H1 (cell line): ENCODE data around the gene SPECC1. TPM values are rescaled to one million over a fixed set of nuclear protein-coding genes. Genes with fewer than 3 reads are reported as not detected.

ENCODE experiments used
- CTCF ChIA-PET: fragments of 300-600 bp; sonication (Branson Sonifier 250); formaldehyde crosslinking; loops from one replicate; lab custom pipeline; 2021; ENCODE audit not compliant: partially characterized antibody; lab: Charles Lee
- POLR2A ChIA-PET: fragments of 300-600 bp; sonication (Branson Sonifier 250); formaldehyde crosslinking; loops from one replicate; lab custom pipeline; 2021; ENCODE audit warnings: inconsistent platforms; ENCODE audit not compliant: partially characterized antibody; lab: Charles Lee
- DNase-seq, 2 experiments: peaks; one replicate each; pipeline versions ENCODE4 v3.0.0 to v3.0.0-alpha.2; 2010 to 2022; ENCODE audit warnings: low spot score in 2 of 2, low read depth in 1 of 2, mixed read lengths in 1 of 2
- FAIRE-seq: peaks from 2 replicates; lab custom pipeline; 2011; peaks lifted over from hg19 to GRCh38; lab: Jason Lieb, UNC
- H2AFZ ChIP-seq: 2 replicates; pipeline ENCODE4 v1.8.1; 2012; ENCODE audit warnings: low read length, inconsistent platforms
- H2AK5ac ChIP-seq: 2 replicates; pipeline ENCODE4 v1.6.1; 2013; ENCODE audit warnings: low read depth, low read length
- H2BK120ac ChIP-seq: replicated peaks from 2 replicates; pipeline ENCODE3; 2013; ENCODE audit warnings: low read depth, low read length, inconsistent platforms
- H2BK12ac ChIP-seq: 2 replicates; pipeline ENCODE4 v1.6.1; 2013; ENCODE audit warnings: low read depth, low read length
- H2BK15ac ChIP-seq: 2 replicates; pipeline ENCODE4 v1.6.1; 2013; ENCODE audit warnings: low read length
- H2BK20ac ChIP-seq: 2 replicates; pipeline ENCODE4 v1.6.1; 2013; ENCODE audit warnings: low read length
- H2BK5ac ChIP-seq: 2 replicates; pipeline ENCODE4 v1.6.1; 2013; ENCODE audit warnings: low read depth, low read length
- H3K14ac ChIP-seq: 2 replicates; pipeline ENCODE4 v1.6.1; 2013; ENCODE audit warnings: inconsistent platforms; ENCODE audit not compliant: insufficient read length
- H3K18ac ChIP-seq: 2 replicates; pipeline ENCODE4 v1.6.1; 2013; ENCODE audit warnings: low read length; ENCODE audit errors: extremely low read depth
- H3K23ac ChIP-seq: 2 replicates; pipeline ENCODE4 v1.6.1; 2013; ENCODE audit warnings: inconsistent platforms; ENCODE audit not compliant: insufficient read length
- H3K23me2 ChIP-seq: 2 replicates; pipeline ENCODE4 v1.6.1; 2013; ENCODE audit warnings: low read depth, low read length
- H3K27ac ChIP-seq: 2 replicates; pipeline ENCODE4 v1.6.1; 2011; ENCODE audit warnings: low read depth, low read length, inconsistent platforms
- H3K27me3 ChIP-seq, 4 experiments: replicated peaks in 1 of 4; 1 replicate in 1 of 4; 2 replicates in 3 of 4; pipeline versions ENCODE4 v1.6.1 to v1.8.1; 2011 to 2013; ENCODE audit warnings: low read length in 3 of 4, mild to moderate bottlenecking in 3 of 4, inconsistent platforms in 2 of 4, mixed read lengths in 2 of 4, moderate library complexity in 1 of 4; ENCODE audit not compliant: control insufficient read depth in 3 of 4, insufficient read depth in 3 of 4; ENCODE audit errors: extremely low read depth in 1 of 4
- H3K36me3 ChIP-seq, 4 experiments: 2 replicates each; pipeline versions ENCODE4 v1.6.1 to v1.8.1; 2011 to 2013; ENCODE audit warnings: mild to moderate bottlenecking in 4 of 4, low read length in 3 of 4, moderate library complexity in 2 of 4, control low read depth in 1 of 4, inconsistent platforms in 1 of 4; ENCODE audit not compliant: insufficient read depth in 4 of 4, control insufficient read depth in 2 of 4
- H3K4ac ChIP-seq: replicated peaks from 2 replicates; pipeline ENCODE3; 2013; ENCODE audit warnings: low read length, low read depth, mixed read lengths, inconsistent platforms; ENCODE audit not compliant: insufficient read length
- H3K4me1 ChIP-seq, 4 experiments: replicated peaks in 1 of 4; 1 replicate in 1 of 4; 2 replicates in 3 of 4; pipeline versions ENCODE4 v1.6.1 to v1.8.1; 2011 to 2013; ENCODE audit warnings: low read length in 3 of 4, inconsistent platforms in 2 of 4, mixed read lengths in 1 of 4; ENCODE audit not compliant: insufficient read depth in 4 of 4, control insufficient read depth in 3 of 4
- H3K4me2 ChIP-seq, 2 experiments: 2 replicates each; pipeline versions ENCODE4 v1.6.1 to v1.8.1; 2011 to 2013; ENCODE audit warnings: low read depth in 2 of 2, low read length in 2 of 2, control low read depth in 1 of 2, inconsistent platforms in 1 of 2, mild to moderate bottlenecking in 1 of 2; ENCODE audit not compliant: insufficient read depth in 1 of 2
- H3K4me3 ChIP-seq, 4 experiments: fragments of 200-600, 300-600 bp in 1 of 4; sonication (generic), shearing (Covaris generic), sonication (Bioruptor Twin) in 1 of 4; 2 replicates each; pipeline versions ENCODE4 v1.5.1 to v1.8.1; 2011 to 2016; ENCODE audit warnings: low read length in 4 of 4, low read depth in 3 of 4, control low read depth in 2 of 4, inconsistent platforms in 2 of 4, mild to moderate bottlenecking in 2 of 4, mixed read lengths in 1 of 4, moderate library complexity in 1 of 4; ENCODE audit not compliant: insufficient read depth in 2 of 4; ENCODE audit errors: extremely low read depth in 1 of 4
- H3K56ac ChIP-seq: replicated peaks from 2 replicates; pipeline ENCODE3; 2013; ENCODE audit warnings: low read depth, mild to moderate bottlenecking, mixed read lengths, low read length, inconsistent platforms; ENCODE audit not compliant: insufficient read length
- H3K79me1 ChIP-seq: 2 replicates; pipeline ENCODE4 v1.6.1; 2013; ENCODE audit warnings: low read depth, low read length, control low read depth
- H3K79me2 ChIP-seq, 2 experiments: 2 replicates each; pipeline versions ENCODE4 v1.6.1 to v1.8.1; 2012 to 2013; ENCODE audit warnings: low read length in 2 of 2, mild to moderate bottlenecking in 2 of 2, inconsistent platforms in 1 of 2; ENCODE audit not compliant: insufficient read depth in 2 of 2, control insufficient read depth in 1 of 2
- H3K9ac ChIP-seq, 4 experiments: replicated peaks in 1 of 4; 1 replicate in 1 of 4; 2 replicates in 3 of 4; pipeline versions ENCODE4 v1.6.1 to v1.8.1; 2011 to 2013; ENCODE audit warnings: low read depth in 3 of 4, low read length in 3 of 4, control low read depth in 2 of 4, mild to moderate bottlenecking in 2 of 4, moderate library complexity in 2 of 4, inconsistent platforms in 1 of 4; ENCODE audit errors: extremely low read depth in 1 of 4
- H3K9me3 ChIP-seq, 2 experiments: 2 replicates each; pipeline versions ENCODE4 v1.6.1 to v1.8.1; 2012 to 2013; ENCODE audit warnings: mild to moderate bottlenecking in 2 of 2, moderate library complexity in 2 of 2, control low read depth in 1 of 2, inconsistent platforms in 1 of 2, low read depth in 1 of 2, low read length in 1 of 2, mixed read lengths in 1 of 2; ENCODE audit not compliant: insufficient read depth in 2 of 2
- H4K20me1 ChIP-seq, 2 experiments: replicated peaks in 1 of 2; 2 replicates each; pipeline versions ENCODE3 to v1.8.1; 2011 to 2013; ENCODE audit warnings: inconsistent platforms in 2 of 2, low read length in 2 of 2, mild to moderate bottlenecking in 1 of 2; ENCODE audit not compliant: insufficient read depth in 2 of 2, control insufficient read depth in 1 of 2
- H4K5ac ChIP-seq: 2 replicates; pipeline ENCODE4 v1.6.1; 2013; ENCODE audit warnings: low read length, low read depth, mixed read lengths, inconsistent platforms; ENCODE audit not compliant: insufficient read length
- H4K8ac ChIP-seq: 2 replicates; pipeline ENCODE4 v1.8.0; 2013; ENCODE audit warnings: mild to moderate bottlenecking, moderate library complexity, low read length, inconsistent platforms; ENCODE audit not compliant: insufficient read depth; ENCODE audit errors: extremely low read depth
- H4K91ac ChIP-seq: replicated peaks from 2 replicates; pipeline ENCODE3; 2013; ENCODE audit warnings: low read length, mixed read lengths, inconsistent platforms; ENCODE audit not compliant: insufficient read length
- CBX5 ChIP-seq: fragments of 300-800, 300-1000 bp; sonication (generic); IDR thresholded peaks from 2 replicates; pipeline ENCODE4 v1.7.1; 2016; ENCODE audit warnings: antibody characterized with exemption, low read length, low read depth
- KDM5A ChIP-seq: fragments of 200-600 bp; IDR thresholded peaks from 2 replicates; pipeline ENCODE4 v1.7.1; 2012; ENCODE audit warnings: mild to moderate bottlenecking, low read length, inconsistent platforms, mixed read lengths
- RAD21 ChIP-seq, 2 experiments: IDR thresholded peaks in 1 of 2; conservative IDR thresholded peaks in 1 of 2; 2 replicates each; pipeline ENCODE4 v1.6.1; 2011; ENCODE audit warnings: low read depth in 2 of 2, low read length in 2 of 2, improper control_type of control experiment in 1 of 2, inconsistent platforms in 1 of 2, mild to moderate bottlenecking in 1 of 2, moderate library complexity in 1 of 2
- TEAD4 ChIP-seq: IDR thresholded peaks from 2 replicates; pipeline ENCODE4 v1.6.1; 2012; ENCODE audit warnings: low read depth, low read length, inconsistent platforms, mixed read lengths
- YY1 ChIP-seq: IDR thresholded peaks from 2 replicates; pipeline ENCODE4 v1.6.1; 2011; ENCODE audit warnings: low read depth, mild to moderate bottlenecking, low read length
- WGBS, 2 experiments: shearing (Covaris generic) in 1 of 2; methylation state at CpG; one replicate each; pipeline versions ENCODE4 v1.1.6 to v1.1.7; 2013 to 2015; ENCODE audit warnings: low lambda C conversion rate in 2 of 2, mixed read lengths in 2 of 2, inconsistent platforms in 1 of 2, low coverage in 1 of 2, missing lambda C conversion rate in 1 of 2; ENCODE audit not compliant: insufficient replicate concordance in 2 of 2, insufficient coverage in 1 of 2, insufficient read length in 1 of 2; ENCODE audit errors: extremely low coverage in 1 of 2, missing lambda C conversion rate in 1 of 2; 5-methylcytosine and 5-hydroxymethylcytosine counted together
- polyA plus RNA-seq, 7 experiments: library from polyadenylated mRNA; depleted of rRNA in 3 of 7; stranded (reverse) in 5 of 7; unstranded in 2 of 7; fragments of >200 nt in 5 of 7; fragments of 200-250 nt in 2 of 7; gene quantifications; 1 replicate in 5 of 7; 2 replicates in 1 of 7; 4 replicates in 1 of 7; pipeline versions ENCODE4 v1.2.1 to v1.2.3, GENCODE V29; 2011 to 2013; ENCODE audit warnings: missing spikeins in 2 of 7, mixed read lengths in 2 of 7
- total RNA-seq: library from RNA; stranded (reverse); fragmentation: NEBNext Ultra II Directional; extraction: Animal tissue kit (Norgen Biotek cat#: 25700); gene quantifications from 2 replicates; pipeline ENCODE4 v1.2.1, GENCODE V29; 2021

The SPECC1 gene
- total and polyA plus RNA-seq, 2 of the 8 experiments (the other 6 are each of a cell fraction or from before 2014, with no cell fraction given), result 35.8 to 87.9 TPM

- no peak overlapping the region for H2BK15ac ChIP-seq
- no peak overlapping the region for H4K8ac ChIP-seq
- H3K4me3 ChIP-seq, result no peak overlapping the region
- H3K9ac ChIP-seq, result no peak overlapping the region
- no peaks in the 10 kb centered on the region for H3K36me3 ChIP-seq
- no peak for FAIRE-seq
- H2BK20ac ChIP-seq, result no peak overlapping the region
- no peak overlapping the region for H4K5ac ChIP-seq
- CTCF ChIA-PET, result interaction anchor here (1.1 to 1.3 kb wide), 2 partner anchors 85 to 148 kb away, joined by 3 to 5 read pairs; no protein-coding TSS in a partner anchor
- no peak overlapping the region for H3K4me2 ChIP-seq
- no peaks in the 10 kb centered on the region for H3K79me1 ChIP-seq
- H4K20me1 ChIP-seq, result no peaks in the 10 kb centered on the region
- H3K14ac ChIP-seq, result no peak overlapping the region
- no peak overlapping the region for H2AFZ ChIP-seq
- no peak for DNase-seq
- WGBS, 2 experiments, result 74% methylated on average over 3 of the region's 3 CpGs; no CpG with 5 or more reads in 1 of the 2 experiments
- no peak overlapping the region for H2AK5ac ChIP-seq
- H2BK5ac ChIP-seq, result no peak overlapping the region
- H3K4ac ChIP-seq, result no peak overlapping the region
- H3K23ac ChIP-seq, result no peak overlapping the region
- H3K79me2 ChIP-seq, result no peaks in the 10 kb centered on the region
- POLR2A ChIA-PET, result interaction anchor here (0.6 kb wide), 1 partner anchor 171 kb away, joined by 3 read pairs; no protein-coding TSS in a partner anchor
- no peak overlapping the region for H2BK12ac ChIP-seq
- H3K9me3 ChIP-seq, result no peaks in the 10 kb centered on the region
- H2BK120ac ChIP-seq, result no peak overlapping the region
- no peak overlapping the region for H3K18ac ChIP-seq
- no peaks in the 10 kb centered on the region for H3K23me2 ChIP-seq
- H3K4me1 ChIP-seq, result peaks cover 0 to 3% (median under 1%) of the 10 kb centered on the region in 4 experiments; a peak in 2 of 7 replicates
- no peaks in the 10 kb centered on the region for H3K27me3 ChIP-seq
- no peak overlapping the region for H3K56ac ChIP-seq
- H3K27ac ChIP-seq, result no peak overlapping the region
- no peak overlapping the region for H4K91ac ChIP-seq
- TF ChIP-seq CBX5 (no peak), YY1 (no peak), RAD21 (IDR thresholded peaks at IDR 0.05 in 1 of 2, conservative IDR thresholded peaks at IDR 0.05 in 1 of 2; ENCODE audit: low read depth in 2 of 2, low read length in 2 of 2) (no peak), KDM5A (no peak), TEAD4 (no peak)
These were observed 69.0 kb downstream of the SPECC1 start for GRCh38 chr17:20077978-20078685.
